ENCODE data around the gene NEUROD2. TPM values are rescaled to one million over a fixed set of nuclear protein-coding genes. Genes with fewer than 3 reads are reported as not detected.

Gene NEUROD2
- total RNA-seq, 8 experiments from 2014 or later, result 0.05 to 1.00 (median 0.13) TPM

DNA sequence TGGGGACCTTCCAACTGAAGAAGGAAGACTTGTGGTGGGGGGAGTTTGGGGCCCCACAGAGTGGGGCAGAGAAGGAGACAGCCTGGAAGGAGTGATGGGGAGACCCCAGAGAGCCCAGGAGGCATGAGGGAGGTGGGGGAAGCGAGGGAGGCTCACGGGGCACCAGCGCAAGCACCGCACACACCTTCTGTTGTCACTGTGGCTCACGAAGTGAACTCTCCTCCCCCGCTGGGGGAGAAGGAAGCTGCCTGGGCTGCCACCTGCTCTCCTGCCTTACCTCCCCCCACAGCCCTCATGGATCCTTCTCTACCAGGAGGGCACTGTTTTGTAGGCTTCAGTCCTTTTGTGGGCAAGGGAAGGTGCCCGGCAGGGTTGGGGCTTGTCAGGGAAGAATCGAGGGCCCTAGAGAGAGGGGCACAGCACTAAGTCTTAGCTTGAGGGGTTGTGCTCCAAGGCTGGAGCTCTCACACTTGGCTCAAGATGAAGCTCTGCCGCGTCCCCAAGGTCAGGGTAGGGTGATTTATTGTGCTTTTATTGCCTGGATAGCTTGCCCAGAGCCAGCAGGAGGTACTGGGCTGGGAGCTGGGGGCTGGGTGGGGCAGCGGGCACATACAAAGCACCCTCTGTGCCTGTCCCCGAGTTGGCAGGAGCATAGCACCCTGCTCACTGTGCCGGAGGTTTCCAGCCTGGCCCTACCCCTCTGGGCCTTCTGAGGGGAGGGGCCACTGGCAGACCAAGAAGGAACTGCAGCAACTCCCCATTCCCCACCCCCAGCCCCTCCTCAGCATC lies 24.6 kb upstream of the NEUROD2 start:
- no peak for ATAC-seq (replicated peaks in 6 of 8)
- Histone ChIP-seq H3K4me1 (replicated peaks in 1 of 2) (peaks cover 16 to 31% of the 10 kb centered on the region in 2 donors), H3K27ac (no peak overlapping the region), H3K4me3 (no peak overlapping the region)
- WGBS, 10 experiments, result 32 to 100% methylated on average over 1 to 3 of the region's 13 CpGs; no CpG with 5 or more reads in 8 of the 10 experiments
- in situ Hi-C loops (cut with MboI; ENCODE audit: low pct_unique_long_range_greater_than_20kb in 2 of 9, low sequenced_read_pairs in 9 of 9, unreplicated experiment in 9 of 9), result no loop called here

- in situ Hi-C loops (cut with MboI; ENCODE audit: low pct_unique_long_range_greater_than_20kb in 2 of 9, low sequenced_read_pairs in 9 of 9, unreplicated experiment in 9 of 9), result no loop called here
- ATAC-seq (replicated peaks in 6 of 8), result no peak
- no peak overlapping the region for H3K27ac ChIP-seq
- 0 to 35% (median 0%) methylated on average over 1 to 6 of the region's 6 CpGs; no CpG with 5 or more reads in 3 of the 10 experiments for WGBS, 10 experiments
- no peak overlapping the region for H3K4me3 ChIP-seq
- peaks cover 14 to 36% of the 10 kb centered on the region in 2 donors for H3K4me1 ChIP-seq (replicated peaks in 1 of 2)
Observed at GRCh38 chr17:39631403-39631802, 23.7 kb upstream of the NEUROD2 start.

GRCh38 chr17:39629898-39630297 lies 22.2 kb upstream of the NEUROD2 start:
- no peak overlapping the region for H3K27ac ChIP-seq
- ATAC-seq (replicated peaks in 6 of 8), result no peak
- H3K4me1 ChIP-seq (replicated peaks in 1 of 2), result peaks cover 9 to 36% of the 10 kb centered on the region in 2 donors
- H3K4me3 ChIP-seq, result no peak overlapping the region
- WGBS, 10 experiments, result 33 to 73% (median 57%) methylated on average over 1 to 6 of the region's 12 CpGs; no CpG with 5 or more reads in 6 of the 10 experiments
- in situ Hi-C loops (cut with MboI; ENCODE audit: low pct_unique_long_range_greater_than_20kb in 2 of 9, low sequenced_read_pairs in 9 of 9, unreplicated experiment in 9 of 9), result loop anchor here in 2 of 9 experiments (10.0 kb wide), 2 partner anchors 75 to 125 kb away; no protein-coding TSS in a partner anchor

DNA sequence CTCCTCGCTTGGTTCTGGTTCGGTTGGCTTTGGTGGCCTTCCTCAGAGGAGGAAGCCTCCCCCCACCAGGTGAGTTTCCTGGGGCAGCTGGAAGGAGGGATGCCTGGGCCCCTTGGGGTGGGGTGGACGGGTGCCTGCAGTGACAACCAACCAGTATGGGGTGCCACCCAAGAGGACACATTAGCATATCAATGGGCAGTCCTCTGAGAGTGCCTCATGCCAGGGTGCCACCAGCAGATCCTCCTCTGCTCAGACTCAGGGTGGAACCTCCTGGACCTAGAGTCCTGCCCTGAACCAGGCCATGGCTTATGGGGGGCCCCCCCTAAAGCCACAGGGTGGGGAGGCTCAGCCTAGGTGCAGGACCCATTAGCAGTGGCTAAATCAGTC lies 21.8 kb upstream of the NEUROD2 start:
- WGBS, 10 experiments, result 0 to 60% (median 56%) methylated on average over 1 to 2 of the region's 3 CpGs; no CpG with 5 or more reads in 7 of the 10 experiments
- Histone ChIP-seq H3K4me1 (replicated peaks in 1 of 2) (peaks cover 6 to 32% of the 10 kb centered on the region in 2 donors), H3K4me3 (no peak overlapping the region), H3K27ac (no peak overlapping the region)
- in situ Hi-C loops (cut with MboI; ENCODE audit: low pct_unique_long_range_greater_than_20kb in 2 of 9, low sequenced_read_pairs in 9 of 9, unreplicated experiment in 9 of 9), result loop anchor here in 2 of 9 experiments (10.0 kb wide), 2 partner anchors 75 to 125 kb away; no protein-coding TSS in a partner anchor
- no peak for ATAC-seq (replicated peaks in 6 of 8)

DNA sequence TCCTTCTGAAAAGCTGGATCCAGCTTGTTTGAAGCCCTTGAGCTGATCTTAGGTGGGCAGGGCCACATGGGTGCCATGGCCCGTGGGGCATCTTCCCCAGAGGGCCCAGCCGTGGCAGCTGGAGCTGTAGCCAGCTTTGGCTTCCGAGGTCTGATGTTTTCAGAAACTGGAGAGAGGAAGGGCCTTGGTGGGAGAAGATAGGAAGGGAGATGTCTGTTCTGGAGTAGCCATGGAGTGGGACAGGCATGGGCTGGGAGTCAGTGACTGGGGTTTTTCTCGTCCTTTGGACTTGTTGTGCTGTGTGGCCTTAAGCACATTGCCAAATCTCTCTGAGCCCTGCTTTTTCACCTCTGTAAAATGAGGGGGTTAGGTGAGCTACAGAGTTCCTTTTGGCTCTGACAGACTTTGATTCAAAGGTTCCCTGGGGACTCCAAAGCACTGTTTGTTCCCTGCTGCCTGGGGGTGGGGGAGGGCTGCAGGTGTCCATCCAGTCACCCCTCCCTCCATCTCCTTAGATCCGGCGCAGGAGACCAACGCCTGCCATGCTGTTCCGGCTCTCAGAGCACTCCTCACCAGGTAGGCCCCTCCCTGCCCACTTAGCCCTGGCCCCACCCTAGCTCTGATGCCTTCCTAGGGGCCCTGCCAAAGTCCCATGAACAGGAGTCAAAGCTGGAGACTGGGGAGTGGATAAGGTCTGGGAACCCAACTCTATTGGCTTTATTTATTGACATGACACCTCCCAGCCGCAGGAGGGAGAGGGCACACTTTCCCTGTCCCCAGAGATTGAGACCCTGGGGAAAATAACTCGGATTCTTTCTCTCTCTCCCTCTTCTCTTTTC lies 21.2 kb upstream of the NEUROD2 start:
- no peak overlapping the region for H3K27ac ChIP-seq
- H3K4me3 ChIP-seq, result no peak overlapping the region
- no peak for ATAC-seq (replicated peaks in 6 of 8)
- H3K4me1 ChIP-seq (replicated peaks in 1 of 2), result peaks cover 6 to 28% of the 10 kb centered on the region in 2 donors
- in situ Hi-C loops (cut with MboI; ENCODE audit: low pct_unique_long_range_greater_than_20kb in 2 of 9, low sequenced_read_pairs in 9 of 9, unreplicated experiment in 9 of 9), result loop anchor here in 2 of 9 experiments (10.0 kb wide), 2 partner anchors 74 to 126 kb away; no protein-coding TSS in a partner anchor
- whole genome bisulfite sequencing, 10 experiments, result 0 to 77% (median 42%) methylated on average over 1 to 3 of the region's 10 CpGs; no CpG with 5 or more reads in 5 of the 10 experiments

DNA sequence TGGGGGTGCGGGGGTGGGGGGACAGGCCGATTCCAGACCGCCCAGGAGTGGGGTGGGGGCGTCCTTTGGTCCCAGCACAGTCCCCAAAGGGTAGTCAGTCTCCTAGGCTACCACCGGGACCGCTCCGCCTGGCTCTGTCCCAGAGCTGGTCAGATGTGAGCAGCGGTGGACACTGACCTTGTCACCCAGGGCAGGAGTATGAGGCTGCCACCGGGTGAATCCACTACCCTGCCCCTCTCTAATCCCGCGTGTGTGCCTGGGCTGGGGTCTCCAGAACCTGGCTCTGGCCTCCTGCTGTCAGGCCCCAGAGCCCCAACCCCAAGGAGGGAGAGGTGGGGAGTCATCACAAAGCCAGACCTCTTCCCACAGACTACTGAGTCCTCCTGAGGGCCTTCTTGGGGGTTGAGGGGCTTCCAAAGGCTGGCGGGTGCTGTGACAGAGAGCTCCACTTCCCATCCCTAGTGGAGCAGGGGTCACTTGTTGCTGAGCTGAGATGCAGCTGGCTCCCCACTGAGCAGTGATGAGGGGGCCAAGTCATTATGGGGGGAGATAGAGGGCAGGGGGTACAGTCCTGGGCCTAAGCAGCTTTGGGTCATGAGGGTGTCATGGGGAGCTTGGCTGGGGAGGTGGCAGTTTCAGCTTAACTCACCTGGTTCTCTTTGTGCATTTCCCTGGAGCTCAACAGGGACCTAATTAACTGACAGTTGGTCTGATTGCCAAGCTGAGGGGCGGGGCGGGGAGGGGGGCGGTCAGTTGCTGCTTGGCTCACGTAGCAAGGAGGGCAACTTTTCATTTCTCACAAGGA lies 20.2 kb upstream of the NEUROD2 start:
- in situ Hi-C loops (cut with MboI; ENCODE audit: low pct_unique_long_range_greater_than_20kb in 2 of 9, low sequenced_read_pairs in 9 of 9, unreplicated experiment in 9 of 9), result loop anchor here in 2 of 9 experiments (10.0 kb wide), 2 partner anchors 73 to 127 kb away; no protein-coding TSS in a partner anchor
- WGBS, 10 experiments, result no CpG with 5 or more reads among the region's 16 CpGs
- Histone ChIP-seq H3K27ac (no peak overlapping the region), H3K4me3 (no peak overlapping the region), H3K4me1 (replicated peaks in 1 of 2) (peaks cover 6 to 28% of the 10 kb centered on the region in 2 donors)
- ATAC-seq (replicated peaks in 6 of 8), result peak in 3 of 8 experiments; percentile 9 to 29 (median 17)

DNA sequence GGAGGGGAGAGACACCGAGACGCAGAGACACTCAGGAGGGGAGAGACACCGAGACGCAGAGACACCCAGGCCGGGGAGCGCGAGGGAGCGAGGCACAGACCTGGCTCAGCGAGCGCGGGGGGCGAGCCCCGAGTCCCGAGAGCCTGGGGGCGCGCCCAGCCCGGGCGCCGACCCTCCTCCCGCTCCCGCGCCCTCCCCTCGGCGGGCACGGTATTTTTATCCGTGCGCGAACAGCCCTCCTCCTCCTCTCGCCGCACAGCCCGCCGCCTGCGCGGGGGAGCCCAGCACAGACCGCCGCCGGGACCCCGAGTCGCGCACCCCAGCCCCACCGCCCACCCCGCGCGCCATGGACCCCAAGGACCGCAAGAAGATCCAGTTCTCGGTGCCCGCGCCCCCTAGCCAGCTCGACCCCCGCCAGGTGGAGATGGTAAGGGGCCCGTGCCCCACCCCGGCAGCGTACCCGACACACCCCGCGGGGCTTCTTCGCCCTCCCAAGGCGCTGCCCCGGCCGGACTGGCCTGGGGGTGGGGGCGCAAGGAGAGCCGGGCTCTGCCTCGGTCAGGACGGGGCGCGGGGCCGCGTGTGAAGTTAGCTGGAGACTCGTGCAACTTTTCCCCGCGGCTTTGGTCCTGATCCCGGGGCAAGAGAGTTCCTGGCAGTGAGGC lies 19.5 kb upstream of the NEUROD2 start:
- Histone ChIP-seq H3K27ac (no peak overlapping the region), H3K4me1 (replicated peaks in 1 of 2) (peaks cover 1 to 20% of the 10 kb centered on the region in 2 donors), H3K4me3 (peak overlapping the region in 4 of 5 donors; percentile 9 to 26 (median 18))
- in situ Hi-C loops (cut with MboI; ENCODE audit: low pct_unique_long_range_greater_than_20kb in 2 of 9, low sequenced_read_pairs in 9 of 9, unreplicated experiment in 9 of 9), result loop anchor here in 2 of 9 experiments (10.0 kb wide), 2 partner anchors 72 to 128 kb away; no protein-coding TSS in a partner anchor
- 2% methylated on average over 17 of the region's 72 CpGs; no CpG with 5 or more reads in 9 of the 10 experiments for WGBS, 10 experiments
- peak in 6 of 8 experiments; percentile 4 to 22 (median 14) for ATAC-seq (replicated peaks in 6 of 8)

DNA sequence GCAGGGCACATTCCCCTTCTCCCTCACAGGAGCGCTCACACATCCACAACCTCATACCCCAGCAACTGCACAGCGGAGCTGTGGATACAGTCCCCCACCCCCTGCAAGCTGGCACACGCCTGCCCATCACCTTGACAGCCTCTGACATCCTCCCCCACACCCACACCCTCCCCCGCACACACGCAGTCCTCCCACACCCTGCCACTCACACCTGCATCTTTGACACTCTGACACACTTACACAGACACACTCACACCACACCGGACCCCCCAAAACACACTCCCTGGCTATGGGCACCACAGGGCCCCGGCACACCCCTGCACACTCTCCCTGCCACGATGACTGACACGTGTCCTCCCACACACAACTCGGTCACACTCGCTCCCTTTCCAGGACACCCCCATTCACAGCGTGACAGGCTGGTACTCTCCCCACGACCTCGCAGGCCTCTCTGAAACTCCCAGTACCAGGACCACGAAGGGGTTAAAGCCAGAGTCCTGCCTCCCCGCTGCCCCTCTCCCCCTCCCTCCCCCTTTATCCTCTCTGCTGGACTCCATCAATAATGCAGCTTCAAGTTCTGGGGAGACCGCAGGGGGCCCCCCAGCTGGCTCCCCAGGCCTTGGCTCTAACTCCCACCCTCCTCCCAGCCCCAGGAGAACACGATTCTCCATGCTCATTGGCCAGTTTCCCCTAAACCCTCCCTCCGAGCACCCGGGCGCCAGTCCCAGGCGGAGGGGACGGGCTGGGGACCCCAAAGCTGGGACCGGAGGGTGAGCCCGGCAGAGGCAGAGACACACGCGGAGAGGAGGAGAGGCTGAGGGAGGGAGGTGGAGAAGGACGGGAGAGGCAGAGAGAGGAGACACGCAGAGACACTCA lies 18.7 kb upstream of the NEUROD2 start, which contains the start of gene PPP1R1B:
TSS of gene PPP1R1B (plus strand) at position 782 of the 876 bp plus-strand sequence. CDS start 441 bp downstream, outside the sequence.
- H3K4me1 ChIP-seq (replicated peaks in 1 of 2), result peaks cover 2 to 17% of the 10 kb centered on the region in 2 donors
- H3K4me3 ChIP-seq, result peak within 1 kb of the TSS in 4 of 5 donors; percentile 9 to 26 (median 18)
- H3K27ac ChIP-seq, result no peak within 1 kb of the TSS
- in situ Hi-C loops (cut with MboI; ENCODE audit: low pct_unique_long_range_greater_than_20kb in 2 of 9, low sequenced_read_pairs in 9 of 9, unreplicated experiment in 9 of 9), result loop anchor here in 2 of 9 experiments (10.0 kb wide), 2 partner anchors 72 to 128 kb away; no protein-coding TSS in a partner anchor
- ATAC-seq (replicated peaks in 6 of 8), result peak in 3 of 8 experiments; percentile 6 to 13 (median 12)
- 0 to 30% (median 20%) methylated on average over 1 to 8 of the region's 29 CpGs; no CpG with 5 or more reads in 7 of the 10 experiments for WGBS, 10 experiments

GRCh38 chr17:39625198-39625785 lies 17.6 kb upstream of the NEUROD2 start:
- in situ Hi-C loops (cut with MboI; ENCODE audit: low pct_unique_long_range_greater_than_20kb in 2 of 9, low sequenced_read_pairs in 9 of 9, unreplicated experiment in 9 of 9), result loop anchor here in 2 of 9 experiments (10.0 kb wide), 2 partner anchors 70 to 130 kb away; no protein-coding TSS in a partner anchor
- WGBS, 10 experiments, result 71% methylated on average over 1 of the region's 5 CpGs; no CpG with 5 or more reads in 9 of the 10 experiments

GRCh38 chr17:39624313-39624712 lies 16.6 kb upstream of the NEUROD2 start:
- Histone ChIP-seq H3K27ac (no peak overlapping the region), H3K4me3 (no peak overlapping the region), H3K4me1 (replicated peaks in 1 of 2) (peaks cover 2 to 17% of the 10 kb centered on the region in 2 donors)
- whole genome bisulfite sequencing, 10 experiments, result 29 to 72% (median 52%) methylated on average over 1 to 6 of the region's 8 CpGs; no CpG with 5 or more reads in 4 of the 10 experiments
- in situ Hi-C loops (cut with MboI; ENCODE audit: low pct_unique_long_range_greater_than_20kb in 2 of 9, low sequenced_read_pairs in 9 of 9, unreplicated experiment in 9 of 9), result loop anchor here in 3 of 9 experiments (10.0 to 25.0 kb wide), 3 partner anchors 70 to 130 kb away; partner anchors contain the start of genes GRB7 (in 1 of the 3) and MIEN1 (in 1 of the 3)
- ATAC-seq (replicated peaks in 6 of 8), result no peak

More at GRCh38 chr17:39625198-39625785, 17.6 kb upstream of the NEUROD2 start:
- no peak overlapping the region for H3K27ac ChIP-seq
- H3K4me1 ChIP-seq (replicated peaks in 1 of 2), result peaks cover 2 to 17% of the 10 kb centered on the region in 2 donors
- no peak for ATAC-seq (replicated peaks in 6 of 8)
- H3K4me3 ChIP-seq, result no peak overlapping the region

All from motor neuron (in vitro differentiated cells).